ENCODE results near the gene GALNT7.

Gene GALNT7

DNA sequence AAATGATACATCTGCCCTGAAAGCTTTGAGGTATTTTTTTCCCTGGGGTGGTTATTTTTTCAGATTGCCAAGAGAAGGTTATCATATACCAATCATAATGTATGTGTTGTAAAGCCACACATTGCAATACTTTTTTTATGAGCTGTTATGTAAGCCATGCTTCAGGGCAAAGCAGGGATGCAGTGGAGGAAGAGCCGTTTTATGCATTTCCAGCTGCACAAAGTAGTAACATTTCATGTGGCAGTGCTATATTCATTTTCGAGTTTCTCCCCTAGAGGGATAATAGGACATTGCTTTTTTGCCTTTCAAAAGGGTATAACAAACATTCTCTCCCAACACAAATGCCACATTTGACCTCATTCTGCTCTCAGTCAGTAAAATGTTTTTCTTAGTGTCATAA lies 68.5 kb downstream of the GALNT7 start:
- DNase-seq (ENCODE audit: low spot score), result no peak

DNA sequence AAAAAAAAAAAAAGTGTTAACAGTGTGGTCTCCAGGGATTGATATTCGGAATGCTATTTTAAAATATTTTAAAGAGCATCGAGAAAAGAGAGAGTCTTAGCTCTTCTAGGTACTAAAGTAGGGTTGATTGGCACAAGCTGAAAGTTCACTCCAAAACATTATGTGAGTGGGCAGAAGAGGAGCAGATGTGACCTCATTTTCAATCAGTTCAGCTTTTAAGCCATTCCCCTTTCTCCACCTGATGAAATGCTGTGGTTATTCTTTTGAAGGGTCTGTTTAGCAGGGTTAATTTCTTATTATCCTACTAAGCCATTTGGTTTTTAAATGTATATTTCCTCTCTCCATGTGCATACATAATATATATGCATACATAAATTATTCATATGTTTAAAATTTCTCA lies 69.2 kb downstream of the GALNT7 start:
- DNase-seq (ENCODE audit: low spot score), result no peak

DNA sequence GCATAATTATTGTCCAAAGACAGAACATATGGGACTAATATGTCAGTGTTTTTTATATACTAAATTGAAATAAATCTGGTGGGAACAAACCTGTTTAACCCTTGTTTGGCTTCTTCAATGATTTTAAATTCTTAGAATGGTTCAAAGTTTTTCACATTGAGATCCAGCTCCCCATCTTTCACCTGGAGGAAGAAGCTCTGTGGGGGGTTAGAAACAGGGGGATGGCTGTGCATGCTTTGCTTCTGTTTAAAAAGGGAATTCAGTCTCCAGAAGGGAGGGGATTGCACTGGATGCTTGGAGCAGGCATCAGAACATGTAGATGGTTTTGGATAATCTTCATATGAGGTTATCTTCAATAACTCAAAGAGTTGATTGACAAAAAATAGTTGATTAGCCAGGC lies 72.1 kb downstream of the GALNT7 start:
- no peak for DNase-seq (ENCODE audit: low spot score)

DNA sequence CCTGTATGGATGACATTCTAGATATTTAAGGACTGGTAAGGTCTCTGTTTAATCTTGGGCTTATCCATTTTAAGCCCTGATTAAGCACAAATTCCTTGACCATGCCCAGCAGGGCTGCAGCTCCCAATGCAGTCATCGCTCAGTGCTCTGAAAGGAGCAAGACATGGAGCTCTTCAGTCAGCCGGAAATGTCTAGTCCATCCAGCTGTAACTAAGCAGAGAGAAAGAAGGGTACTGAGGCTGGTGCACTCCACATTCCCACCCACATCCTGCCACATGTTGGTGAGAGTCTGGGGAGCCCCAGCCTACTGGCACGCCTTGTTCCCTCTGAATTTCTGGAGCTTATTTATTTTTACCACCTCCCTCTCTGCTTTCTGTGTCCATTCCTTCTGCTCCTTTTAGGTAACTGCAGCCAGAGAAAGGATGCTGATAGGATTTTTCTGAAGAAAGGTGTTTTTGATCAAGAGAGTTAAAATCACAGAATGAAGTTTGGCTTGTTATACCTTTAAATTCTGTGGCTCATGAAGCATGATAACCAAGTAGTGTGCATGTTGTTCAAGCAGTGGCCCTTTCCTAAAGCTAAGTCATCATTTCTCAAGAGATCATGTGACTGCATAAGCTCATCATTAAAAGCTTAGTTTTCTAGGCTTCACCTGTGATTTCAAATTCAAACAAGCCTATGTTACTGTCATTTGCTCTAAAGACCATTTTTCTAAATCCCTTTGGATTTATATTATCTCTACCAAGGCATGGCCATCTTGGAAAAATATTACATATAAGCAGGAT lies 74.0 kb downstream of the GALNT7 start:
- no peak for DNase-seq (ENCODE audit: low spot score)

DNA sequence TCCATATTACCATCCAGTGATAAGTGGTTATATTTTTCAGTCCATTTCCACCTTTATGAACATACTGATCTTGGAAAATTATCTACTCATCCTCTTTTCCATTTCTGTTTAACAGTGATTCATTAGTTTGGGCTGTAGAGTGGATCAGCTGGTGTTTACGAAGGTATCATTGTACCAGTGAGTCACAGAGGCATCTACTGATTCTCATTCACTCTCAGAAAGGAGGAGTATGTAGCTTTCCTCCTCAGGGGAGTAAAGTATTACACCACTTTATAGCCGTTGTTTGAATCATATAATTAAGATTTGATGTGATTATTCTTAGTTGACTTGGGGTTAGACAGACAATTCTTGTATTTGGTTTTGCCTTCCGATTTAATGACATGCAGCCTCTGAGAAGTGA lies 74.7 kb downstream of the GALNT7 start:
- DNase-seq (ENCODE audit: low spot score), result no peak

DNA sequence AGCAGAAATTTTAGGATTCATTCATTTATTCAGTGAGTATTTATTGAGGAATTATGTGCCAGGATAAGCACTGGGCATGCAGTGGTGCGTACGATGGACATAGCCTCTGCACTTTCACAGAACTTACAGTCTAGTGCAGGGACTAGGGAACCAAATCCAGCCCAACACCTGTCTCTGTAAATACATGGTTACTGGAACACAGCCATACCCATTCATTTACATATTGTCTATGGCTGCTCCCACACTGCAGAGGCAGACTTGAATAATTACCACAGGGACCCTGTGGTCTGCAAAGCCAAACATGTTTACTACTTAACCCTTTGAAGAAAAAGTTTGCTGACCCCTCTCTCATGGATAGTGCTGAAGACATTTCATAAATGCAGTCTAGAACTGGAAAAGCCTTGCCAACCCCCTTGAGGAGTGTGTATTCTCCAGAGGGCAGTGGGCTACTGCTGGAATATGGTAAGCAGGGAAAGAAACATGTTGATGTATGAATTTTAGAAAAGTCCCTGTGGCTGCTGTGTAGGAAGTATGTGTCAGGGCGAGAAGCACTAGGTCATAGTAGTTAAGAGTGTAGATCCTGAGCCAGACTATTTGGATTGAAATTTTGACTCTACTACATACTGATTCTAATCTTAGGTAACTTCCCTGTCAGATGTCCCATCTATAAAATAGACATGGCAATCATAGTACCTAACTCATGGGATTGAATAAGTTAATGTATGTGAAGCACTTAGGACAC lies 75.5 kb downstream of the GALNT7 start:
- no peak for DNase-seq (ENCODE audit: low spot score)

DNA sequence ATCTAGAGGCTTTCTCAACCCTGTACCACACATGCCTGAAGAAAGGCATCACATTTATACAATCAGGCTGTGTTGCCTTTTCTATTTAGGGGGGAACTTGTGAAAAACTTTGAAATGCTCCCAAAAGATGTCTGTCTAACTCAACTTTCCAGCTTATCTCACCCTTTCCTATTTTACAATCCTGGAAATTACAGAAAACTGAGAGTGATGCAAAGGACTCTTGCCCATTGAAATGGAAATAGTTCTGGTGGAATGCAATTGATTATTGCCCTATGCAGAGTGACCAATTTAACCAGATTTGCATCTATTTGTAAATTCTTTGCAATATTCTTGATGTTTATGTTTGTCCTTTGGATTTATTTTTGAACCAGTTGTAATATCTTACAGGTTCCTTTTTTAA lies 77.3 kb downstream of the GALNT7 start:
- DNase-seq (ENCODE audit: low spot score), result no peak

DNA sequence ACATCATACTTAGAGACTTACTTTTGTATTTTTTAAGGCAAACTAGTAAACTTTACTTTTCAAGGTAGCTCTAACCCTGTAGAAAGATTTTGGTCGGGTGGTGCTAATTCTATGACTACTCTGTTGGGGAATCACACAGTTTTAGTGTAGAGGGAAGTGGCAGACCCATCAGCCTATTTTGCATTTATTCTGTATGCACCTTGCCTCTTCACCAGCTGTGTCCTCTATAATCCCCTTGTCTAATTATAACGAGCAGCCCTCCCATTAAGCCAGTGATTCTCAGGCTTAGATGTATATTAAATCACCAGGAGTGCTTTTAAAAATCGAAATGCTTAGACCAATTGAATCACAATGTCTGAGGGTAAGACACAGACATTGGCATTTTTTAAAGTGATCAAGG lies 78.1 kb downstream of the GALNT7 start:
- no peak for DNase-seq (ENCODE audit: low spot score)

DNA sequence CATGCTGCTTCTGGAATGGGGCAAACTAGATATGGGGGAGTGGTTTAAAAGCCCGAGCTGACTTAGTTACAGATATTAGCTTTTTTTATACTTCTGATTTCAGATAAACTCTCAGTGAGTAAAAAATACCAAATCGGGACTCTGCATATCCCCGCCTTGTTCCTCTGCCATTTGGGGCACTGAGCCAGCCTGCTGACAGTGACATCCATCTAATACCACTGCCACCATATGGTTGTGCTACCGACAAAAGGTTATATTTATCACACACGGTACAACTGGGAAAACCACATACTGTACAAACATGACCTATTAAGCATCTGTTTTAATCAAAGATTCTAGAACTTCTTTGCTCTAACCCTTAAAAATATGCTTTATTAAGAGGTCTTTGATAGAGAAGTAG lies 78.7 kb downstream of the GALNT7 start:
- DNase-seq (ENCODE audit: low spot score), result no peak

DNA sequence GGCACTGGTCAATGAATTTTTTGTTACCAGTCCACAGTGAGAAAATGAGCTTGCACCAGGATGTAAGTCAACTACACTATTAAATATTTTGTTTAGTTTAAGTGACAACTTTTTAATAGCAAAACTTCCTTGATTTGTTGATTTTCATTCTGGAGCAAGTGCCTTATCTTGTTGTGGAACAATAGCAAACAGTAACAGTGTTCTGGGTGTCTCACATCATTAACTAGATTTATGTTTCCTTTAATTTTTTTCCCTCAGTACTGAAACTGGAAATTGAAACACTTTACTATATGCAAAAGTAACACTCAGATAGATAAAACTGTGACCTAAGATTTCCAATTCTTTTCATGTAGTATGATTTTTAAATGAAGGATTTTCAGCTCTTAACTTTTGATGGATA lies 80.1 kb downstream of the GALNT7 start:
- no peak for DNase-seq (ENCODE audit: low spot score)

DNA sequence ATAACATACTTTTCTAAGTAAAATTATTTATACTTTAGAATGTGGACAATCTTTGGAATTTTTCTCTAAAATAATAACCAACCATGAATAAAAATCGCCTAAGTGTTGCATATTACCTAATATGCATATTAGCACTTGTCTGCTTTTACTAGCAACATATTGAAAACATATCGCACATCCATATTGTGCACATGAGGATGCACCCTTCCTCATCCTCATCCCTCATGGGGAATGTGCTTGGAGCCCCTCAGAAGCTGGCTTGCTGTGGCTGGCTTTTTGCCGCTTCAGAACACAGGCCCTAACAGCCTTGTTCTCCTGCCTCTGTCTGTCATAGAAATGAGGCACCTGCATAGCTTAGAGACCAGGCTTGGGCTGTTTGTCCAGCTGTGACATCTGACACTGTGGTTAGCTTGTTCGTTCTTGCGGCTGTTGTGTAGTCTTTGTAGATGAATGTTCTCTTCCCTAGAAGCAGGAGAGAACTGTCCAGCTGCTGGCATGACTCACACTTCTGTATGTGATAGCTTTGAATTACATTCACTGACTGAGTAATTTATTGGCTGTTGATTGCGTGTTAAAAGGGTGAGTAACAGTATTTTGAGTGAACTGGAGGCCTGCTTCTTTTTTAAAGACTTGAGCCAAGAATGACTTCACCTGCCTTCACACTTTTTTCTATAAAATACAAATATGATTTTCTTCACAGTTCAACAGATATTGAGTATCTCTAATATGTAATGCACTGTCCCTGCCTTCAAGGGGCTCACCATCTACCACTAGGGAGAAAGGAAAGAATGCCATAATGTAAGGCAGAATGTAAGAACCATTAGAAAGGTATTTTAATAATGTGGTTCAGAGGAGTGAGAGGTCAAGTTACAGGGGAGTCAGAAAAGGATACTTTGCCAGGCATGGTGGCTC lies 83.7 kb downstream of the GALNT7 start:
- no peak for DNase-seq (ENCODE audit: low spot score)

DNA sequence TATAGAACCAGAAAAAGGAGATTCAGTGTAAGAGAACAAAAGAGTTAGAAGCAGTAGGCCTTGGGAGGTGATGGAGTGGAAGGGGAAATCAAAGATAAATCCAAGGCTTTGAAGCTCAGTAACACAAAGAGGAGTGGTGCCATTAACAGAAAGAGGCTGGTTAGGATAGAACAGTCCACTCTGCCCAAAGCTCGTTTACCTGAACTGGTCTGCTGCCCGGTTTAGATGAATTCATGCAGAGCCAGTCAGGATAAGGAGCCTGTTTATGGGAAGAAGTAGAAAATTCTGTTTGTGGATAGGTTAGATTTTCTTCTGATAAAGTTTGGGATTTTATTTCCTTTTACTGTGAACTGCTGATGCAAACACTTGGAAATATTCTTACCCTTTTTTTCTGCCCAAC lies 85.0 kb downstream of the GALNT7 start:
- no peak for DNase-seq (ENCODE audit: low spot score)

DNA sequence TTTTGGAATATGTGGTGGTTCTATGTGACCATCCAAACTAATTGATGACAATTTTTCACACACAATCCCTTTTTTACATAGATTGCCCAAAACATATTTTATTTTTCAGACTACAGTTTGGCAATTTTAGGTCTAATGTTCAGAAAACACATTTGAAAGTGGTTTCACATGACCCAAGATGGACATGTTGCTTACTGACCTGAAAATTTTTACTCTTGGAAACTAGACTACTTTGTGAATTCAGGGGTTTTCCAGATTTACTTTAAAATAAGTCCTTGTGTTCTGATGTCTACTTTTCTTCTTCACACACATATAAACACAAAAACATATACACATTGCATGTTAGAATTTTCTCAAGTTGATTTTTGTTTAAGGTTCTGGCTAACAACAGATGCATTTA lies 86.0 kb downstream of the GALNT7 start:
- no peak for DNase-seq (ENCODE audit: low spot score)

DNA sequence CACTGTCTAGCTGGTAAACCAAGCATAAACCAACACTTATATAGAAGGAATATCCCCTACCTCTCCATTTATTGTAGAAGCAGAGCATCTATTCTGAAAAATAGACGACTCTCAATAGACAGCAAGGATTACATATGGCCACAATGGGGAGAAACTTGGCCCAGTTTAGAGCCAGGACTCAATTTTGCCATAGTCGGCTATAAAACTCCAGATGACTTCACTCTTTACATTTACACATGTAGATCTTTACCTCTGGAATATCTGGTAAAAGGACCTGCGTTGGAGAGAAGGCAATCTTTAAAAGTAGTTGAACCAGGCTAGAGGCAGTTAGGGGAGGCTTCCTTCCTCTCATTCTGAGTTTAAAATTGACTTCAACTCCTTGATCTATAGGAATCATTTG lies 88.2 kb downstream of the GALNT7 start:
- DNase-seq (ENCODE audit: low spot score), result no peak

DNA sequence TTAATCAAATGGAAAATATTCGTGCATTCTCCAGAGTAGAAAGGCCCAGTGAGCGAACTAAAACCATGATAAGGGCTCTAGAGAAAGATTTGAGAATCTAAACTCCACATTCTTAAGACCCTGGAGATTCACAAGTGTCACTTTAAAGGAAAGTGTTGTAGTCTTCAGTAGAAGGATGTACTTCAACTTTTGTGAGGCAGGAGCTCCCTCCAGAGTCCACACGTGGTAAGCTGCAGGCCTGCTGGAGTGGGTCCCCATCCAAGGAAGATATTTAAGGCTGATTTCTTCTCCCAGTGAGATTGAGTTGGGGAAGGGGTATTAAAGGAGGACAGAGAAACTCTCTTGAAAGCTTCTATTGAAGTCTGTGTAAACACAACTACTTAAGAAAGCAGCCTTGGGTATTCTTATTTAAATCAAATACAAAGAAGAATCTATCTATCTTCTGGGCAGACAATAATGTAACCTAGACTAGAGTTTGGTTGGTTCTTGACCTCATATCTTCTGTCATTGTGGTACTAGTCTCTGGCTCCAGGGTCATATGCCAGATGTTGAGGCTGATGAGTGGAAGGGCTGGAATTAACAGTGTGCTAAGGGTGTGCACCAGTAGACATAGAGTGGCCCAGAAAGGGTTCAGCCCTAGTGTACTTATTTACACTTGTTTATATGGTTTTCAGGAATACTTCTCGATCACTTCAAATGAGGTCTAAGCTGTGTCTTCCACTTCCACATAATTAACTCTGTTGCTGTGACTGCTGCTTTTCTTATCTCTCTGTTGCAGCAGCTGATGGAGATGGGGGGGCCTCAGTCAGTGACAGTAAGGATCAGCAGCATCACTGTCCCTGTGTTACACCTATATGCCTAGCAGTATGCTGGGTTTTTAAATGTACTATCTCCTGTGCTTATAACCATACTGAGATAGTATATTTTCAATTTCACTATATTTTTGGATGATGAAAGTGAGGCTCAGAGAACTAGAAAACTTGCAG lies 89.4 kb downstream of the GALNT7 start:
- DNase-seq (ENCODE audit: low spot score), result peak; percentile 51

DNA sequence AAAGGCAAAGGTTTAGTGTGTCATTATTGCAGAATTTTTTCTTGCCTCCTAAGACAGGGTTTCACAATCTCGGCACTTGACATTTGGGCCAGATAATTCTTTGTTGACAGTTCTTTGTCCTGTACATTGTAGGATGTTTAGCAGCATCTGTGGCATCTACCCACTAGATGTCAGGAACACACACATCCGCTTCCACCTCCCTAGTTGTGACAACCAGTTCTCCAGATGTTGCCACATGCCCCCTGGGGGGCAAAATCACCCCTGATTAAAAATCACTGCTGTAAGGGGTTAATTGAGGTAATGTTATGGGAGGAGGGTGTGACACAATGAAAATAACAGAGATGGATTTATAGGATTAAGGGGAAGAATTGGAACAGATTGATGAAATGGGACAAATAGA lies 90.3 kb downstream of the GALNT7 start:
- no peak for DNase-seq (ENCODE audit: low spot score)

DNA sequence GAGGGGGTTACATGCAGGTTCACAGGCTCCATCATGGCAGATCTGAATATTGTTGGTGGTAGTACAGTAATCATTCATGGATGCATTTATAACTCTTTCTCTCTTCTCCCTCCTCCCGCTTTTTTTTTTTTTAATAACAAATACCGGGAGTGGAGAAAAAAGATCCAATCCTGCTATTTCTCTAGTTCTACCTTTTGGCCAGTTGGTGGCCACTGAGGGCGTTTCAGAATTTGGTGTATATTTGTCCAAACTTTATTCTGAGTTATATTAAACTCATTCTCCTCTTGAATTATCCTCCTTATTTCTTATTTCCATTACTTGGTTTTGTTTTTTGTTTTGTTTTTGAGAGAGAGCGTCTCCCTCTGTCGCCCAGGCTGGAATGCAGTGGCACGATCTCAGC lies 90.7 kb downstream of the GALNT7 start:
- DNase-seq (ENCODE audit: low spot score), result no peak

DNA sequence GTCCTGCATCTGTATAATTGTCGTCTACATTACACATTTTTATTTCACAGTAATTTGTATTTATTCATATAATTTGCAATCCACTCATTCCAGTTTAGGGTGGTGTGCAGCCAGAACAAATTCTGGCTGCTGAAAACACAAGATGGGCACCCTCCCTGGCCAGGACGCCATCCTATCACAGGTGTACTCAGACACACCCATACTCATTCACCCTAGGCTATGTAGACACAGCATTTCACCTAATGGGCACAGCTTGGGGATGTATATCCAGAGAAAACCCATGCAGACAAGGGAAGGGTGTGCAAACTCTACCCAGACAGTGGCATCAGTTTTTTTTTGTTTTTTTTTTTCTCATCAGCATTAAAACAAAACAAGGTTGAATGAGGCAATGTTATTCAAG lies 92.4 kb downstream of the GALNT7 start:
- DNase-seq (ENCODE audit: low spot score), result no peak

DNA sequence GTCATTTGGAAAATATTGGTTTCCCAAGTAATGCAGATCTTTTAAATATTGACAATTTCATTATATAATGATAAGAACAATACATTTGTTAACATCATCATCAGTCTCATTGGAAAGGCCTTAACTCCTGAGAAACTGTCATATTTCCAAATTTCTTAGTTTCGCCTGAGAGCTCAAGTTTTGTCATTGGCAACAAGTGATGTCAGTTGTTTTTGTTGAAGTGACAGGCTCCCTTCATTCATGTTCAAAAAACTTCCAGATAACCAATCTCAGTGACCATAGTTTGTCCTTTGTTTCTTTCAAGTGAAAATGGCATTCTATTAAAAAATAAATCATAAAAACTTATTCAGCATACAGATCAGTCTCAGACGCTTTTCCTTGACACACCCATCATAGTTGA lies 93.8 kb downstream of the GALNT7 start:
- no peak for DNase-seq (ENCODE audit: low spot score)

DNA sequence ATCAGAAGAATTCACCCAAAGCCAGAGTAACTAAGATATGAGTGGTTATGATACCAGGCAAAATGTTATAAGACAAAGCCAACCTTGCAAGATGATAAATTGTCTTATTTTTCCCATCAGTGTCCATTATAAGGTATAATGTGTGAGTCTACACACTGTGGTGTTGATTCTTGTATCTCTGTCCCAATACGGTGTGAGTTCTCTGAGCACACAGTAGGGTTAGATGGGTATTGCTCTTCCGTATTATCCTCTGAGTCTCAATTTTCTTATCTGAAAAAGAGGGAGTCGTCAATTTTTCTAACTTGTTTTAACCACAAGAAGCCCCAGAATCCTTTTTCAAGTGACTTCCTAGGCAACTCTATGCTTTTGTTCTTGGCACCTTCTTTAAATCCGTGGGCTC lies 95.6 kb downstream of the GALNT7 start:
- DNase-seq (ENCODE audit: low spot score), result no peak

DNA sequence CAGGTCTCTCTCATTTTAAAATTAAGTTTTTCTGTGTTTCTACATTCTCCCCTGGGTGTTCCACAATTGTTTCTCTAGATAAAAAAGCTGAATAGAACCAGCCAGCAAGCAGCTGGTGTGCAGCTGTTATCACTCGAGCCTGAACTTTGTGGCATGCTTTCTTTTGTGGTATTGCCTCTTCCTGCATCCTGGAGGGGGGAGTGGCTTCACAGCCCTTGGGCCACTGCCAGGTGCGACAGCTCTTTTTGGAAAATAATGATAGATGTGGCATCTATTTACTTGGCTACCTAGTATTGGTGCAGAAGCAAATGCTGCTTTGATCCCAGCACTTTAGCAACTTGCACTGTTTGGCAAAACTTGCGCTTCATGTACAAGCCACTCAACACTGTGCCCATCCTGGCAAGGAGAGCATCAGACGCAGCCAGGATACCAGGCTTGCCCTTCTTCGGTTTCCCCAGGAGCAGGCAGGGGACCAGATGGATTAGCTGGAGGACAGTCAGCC lies 96.1 kb downstream of the GALNT7 start:
- DNase-seq (ENCODE audit: low spot score), result peak; percentile 51

Measured in CD4-positive, alpha-beta T cell treated with Interleukin-6 at 100 ng/mL for 8 hours (primary cell).